Measurements from ENCODE around the gene DNAJC22. TPM values are rescaled to one million over a fixed set of nuclear protein-coding genes. Genes with fewer than 3 reads are reported as not detected.
A peak's percentile ranks its signal among the peaks of the same experiment; 100 is the strongest.

DNAJC22 gene
- total RNA-seq, 4 donors from 2014 or later = 1.8 to 9.2 (median 3.0) TPM; not detected in 1

GRCh38 chr12:49366652-49367380, 20.1 kb downstream of the DNAJC22 start:
- TF ChIP-seq CTCF (IDR thresholded peaks at IDR 0.05) = no peak
- DNase-seq (ENCODE audit: low spot score) (peak; percentile 45), ATAC-seq (ENCODE audit: low FRiP score) (peak; percentile 96)

- peak; percentile 23 for ATAC-seq (ENCODE audit: low FRiP score)
- peak; percentile 70 for DNase-seq (ENCODE audit: low spot score)
- TF ChIP-seq CTCF (IDR thresholded peaks at IDR 0.05) = no peak
Measured at GRCh38 chr12:49367381-49368239, 20.9 kb downstream of the DNAJC22 start, which contains the start of gene SPATS2. Gene SPATS2, plus strand, starts transcription at chr12:49367462. Its CDS starts 93,551 bp downstream, at chr12:49461013.

GRCh38 chr12:49368240-49368600, 21.5 kb downstream of the DNAJC22 start:
- no peak for TF ChIP-seq CTCF (IDR thresholded peaks at IDR 0.05)
- ATAC-seq (ENCODE audit: low FRiP score) (no peak), DNase-seq (ENCODE audit: low spot score) (no peak)

- DNase-seq (ENCODE audit: low spot score) (no peak), ATAC-seq (ENCODE audit: low FRiP score) (no peak)
- TF ChIP-seq CTCF (IDR thresholded peaks at IDR 0.05) = no peak
Measured at GRCh38 chr12:49369411-49370145, 22.9 kb downstream of the DNAJC22 start.

GRCh38 chr12:49370539-49370938, 23.9 kb downstream of the DNAJC22 start:
- DNase-seq (ENCODE audit: low spot score) = no peak
- ATAC-seq (ENCODE audit: low FRiP score) = no peak

GRCh38 chr12:49375406-49375805, 28.7 kb downstream of the DNAJC22 start:
- DNase-seq (ENCODE audit: low spot score) = no peak
- no peak for TF ChIP-seq CTCF (IDR thresholded peaks at IDR 0.05)
- no peak for ATAC-seq (ENCODE audit: low FRiP score)

More at GRCh38 chr12:49370539-49370938, 23.9 kb downstream of the DNAJC22 start:
- no peak for TF ChIP-seq CTCF (IDR thresholded peaks at IDR 0.05)
